GM12874 (cell line): Measurements from ENCODE around the gene AQP12B.
"Not testable (repeated sequence)": the region's sequence is repeated elsewhere in the genome, so short reads cannot be mapped to it uniquely, and the experiment has no call there.

ENCODE experiments used
- CTCF ChIP-seq: IDR thresholded peaks from 2 replicates; pipeline ENCODE4 v1.5.1; 2011; ENCODE audit warnings: low read depth, mild to moderate bottlenecking, control low read depth, low read length, moderate library complexity; ENCODE audit not compliant: insufficient read depth

Gene AQP12B

GRCh38 chr2:240682431-240683224 is at the start of gene AQP12B:
AQP12B (minus strand) TSS chr2:240682885; CDS start chr2:240682837, 48 bp downstream.
- TF ChIP-seq CTCF: not testable (repeated sequence)

GRCh38 chr2:240732184-240732583 is 49.5 kb upstream of the AQP12B start:
- TF ChIP-seq CTCF: no peak

GRCh38 chr2:240731178-240731545 is 48.5 kb upstream of the AQP12B start:
- no peak for TF ChIP-seq CTCF

GRCh38 chr2:240730501-240731177 is 48.0 kb upstream of the AQP12B start:
- no peak for TF ChIP-seq CTCF

- no peak for TF ChIP-seq CTCF
Measured at GRCh38 chr2:240728827-240729226, 46.1 kb upstream of the AQP12B start.

GRCh38 chr2:240728361-240728760 is 45.7 kb upstream of the AQP12B start:
- TF ChIP-seq CTCF: no peak

- TF ChIP-seq CTCF: no peak
Measured at GRCh38 chr2:240727913-240728312, 45.2 kb upstream of the AQP12B start.
